Eye (tissue), 1 donor: Measurements from ENCODE around the gene EDNRA.

ENCODE experiments used
- DNase-seq: peaks from one replicate; pipeline ENCODE4 v3.0.0-alpha.2; 2015

Gene EDNRA

DNA sequence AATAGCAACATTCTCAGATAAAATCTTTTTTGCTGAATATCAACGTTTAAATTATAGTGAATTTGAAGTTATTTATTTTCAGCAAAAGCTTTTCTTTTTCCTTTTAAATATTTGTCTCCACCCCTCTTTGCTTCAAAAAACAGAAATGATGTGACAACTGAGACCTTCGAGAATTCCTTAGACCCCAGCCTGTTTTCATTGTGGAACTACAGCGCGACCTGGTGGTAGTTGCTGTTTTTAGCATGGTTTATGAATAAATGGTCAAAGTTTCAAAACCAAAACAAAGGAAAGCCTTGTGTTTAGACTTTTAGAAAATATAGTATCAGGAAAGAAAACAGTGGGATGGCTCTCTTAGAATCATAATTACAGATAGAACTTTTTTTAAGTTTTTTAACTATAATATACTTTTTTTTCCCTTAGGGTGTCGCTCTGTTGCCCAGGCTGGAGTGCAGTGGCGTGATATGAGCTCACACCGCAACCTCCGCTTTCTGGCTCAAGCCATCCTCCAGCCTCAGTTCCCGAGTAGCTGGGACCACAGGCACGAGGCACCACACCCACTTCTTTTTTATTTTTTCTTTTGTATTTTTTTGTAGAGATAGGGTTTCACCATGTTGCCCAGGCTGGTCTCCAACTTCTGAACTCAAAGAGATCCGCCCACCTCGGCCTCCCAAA lies 109.5 kb downstream of the EDNRA start:
- DNase-seq = peak; percentile 93

DNA sequence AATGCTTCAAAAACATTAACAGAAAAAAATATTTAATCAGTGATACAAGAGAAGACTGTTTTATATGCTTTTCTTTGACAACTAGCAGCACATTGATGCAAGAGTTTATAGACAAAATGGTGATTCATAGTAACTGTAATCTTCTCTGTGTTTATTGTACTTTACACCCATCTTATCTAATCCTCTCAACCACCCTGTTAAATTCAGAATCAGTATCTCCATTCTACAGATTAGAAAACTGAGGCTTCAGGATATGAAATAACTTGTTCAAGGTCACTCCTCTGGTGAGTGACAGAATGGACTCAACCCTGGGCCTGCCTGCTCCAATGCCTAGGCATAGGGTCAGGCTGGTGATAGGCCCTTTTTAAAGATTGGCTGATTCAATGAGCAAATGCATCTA lies 110.2 kb downstream of the EDNRA start:
- DNase-seq = no peak

DNA sequence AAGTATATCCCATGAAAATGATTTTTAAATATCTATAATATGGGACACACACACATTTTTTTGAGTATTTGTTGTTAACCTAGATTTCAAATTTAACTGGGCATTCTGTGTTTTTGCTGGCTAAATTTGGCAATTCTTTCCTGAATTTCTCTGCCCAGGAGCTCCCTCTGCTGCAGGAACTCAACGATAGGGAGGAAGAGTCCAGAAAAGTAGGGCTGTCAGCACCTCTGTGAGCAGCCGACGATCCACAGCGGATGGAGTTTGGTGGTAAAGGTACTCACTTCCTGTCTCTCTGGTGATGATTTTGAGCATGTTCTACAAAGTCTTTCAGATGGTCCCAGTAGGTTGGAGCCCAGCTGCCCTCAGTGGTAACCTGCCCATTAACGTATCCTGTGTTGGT lies 113.2 kb downstream of the EDNRA start:
- no peak for DNase-seq
